GM19468 (cell line): ENCODE data around the gene PRR36.
"Not testable (repeated sequence)": the region's sequence is repeated elsewhere in the genome, so short reads cannot be mapped to it uniquely, and the experiment has no call there.

Experiments
- ATAC-seq: cut with Tn5 transposase; IDR thresholded peaks from one replicate; pipeline ENCODE4 v1.9.1; 2021; ENCODE audit warnings: mild to moderate bottlenecking, moderate library complexity, moderate number of reproducible peaks; ENCODE audit not compliant: unreplicated experiment; ENCODE audit errors: extremely low read depth

PRR36 gene

GRCh38 chr19:7862413-7862951, 11.7 kb downstream of the PRR36 start:
- no peak for ATAC-seq

GRCh38 chr19:7861619-7862412, 12.4 kb downstream of the PRR36 start:
- no peak for ATAC-seq

- ATAC-seq = no peak
Observed at GRCh38 chr19:7860714-7861618, 13.2 kb downstream of the PRR36 start.

- ATAC-seq = no peak
Observed at GRCh38 chr19:7859831-7860713, 14.1 kb downstream of the PRR36 start.

GRCh38 chr19:7859087-7859486, 15.1 kb downstream of the PRR36 start:
- ATAC-seq = not testable (repeated sequence)

GRCh38 chr19:7858109-7858770, 15.9 kb downstream of the PRR36 start:
- no peak for ATAC-seq

- ATAC-seq = no peak
Observed at GRCh38 chr19:7857727-7858108, 16.5 kb downstream of the PRR36 start.

- no peak for ATAC-seq
Observed at GRCh38 chr19:7856679-7857663, 17.2 kb downstream of the PRR36 start.

GRCh38 chr19:7856109-7856591, 18.0 kb downstream of the PRR36 start:
- no peak for ATAC-seq

GRCh38 chr19:7855426-7856108, 18.6 kb downstream of the PRR36 start:
- no peak for ATAC-seq

- ATAC-seq = no peak
Observed at GRCh38 chr19:7853770-7854128, 20.4 kb downstream of the PRR36 start.

GRCh38 chr19:7852851-7853769, 21.1 kb downstream of the PRR36 start:
- no peak for ATAC-seq

GRCh38 chr19:7851623-7852500, 22.3 kb downstream of the PRR36 start:
- ATAC-seq = no peak

GRCh38 chr19:7850945-7851622, 23.1 kb downstream of the PRR36 start:
- no peak for ATAC-seq
